HepG2 (cell line): ENCODE measurements around the gene NELFCD. TPM values are rescaled to one million over a fixed set of nuclear protein-coding genes. Genes with fewer than 3 reads are reported as not detected.

Experiments used
- CC2D1A ChIP-seq: sonication (generic); formaldehyde crosslinking; IDR thresholded peaks from 2 replicates; pipeline ENCODE4 v1.8.1; 2023; ENCODE audit warnings: mild to moderate bottlenecking, missing genetic modification reagents
- ESRRA ChIP-seq: sonication (generic); formaldehyde crosslinking; IDR thresholded peaks from 2 replicates; pipeline ENCODE4 v1.5.1; 2020; ENCODE audit warnings: mild to moderate bottlenecking, low read depth, missing genetic modification reagents
- FOXJ3 ChIP-seq: sonication (generic); formaldehyde crosslinking; IDR thresholded peaks from 2 replicates; pipeline ENCODE4 v1.4.0; 2020; ENCODE audit warnings: missing genetic modification reagents, mild to moderate bottlenecking, borderline replicate concordance
- MATR3 ChIP-seq: sonication (generic); formaldehyde crosslinking; IDR thresholded peaks from 2 replicates; pipeline ENCODE4 v1.4.0; 2020; ENCODE audit warnings: missing genetic modification reagents
- MEIS1 ChIP-seq: sonication (generic); formaldehyde crosslinking; IDR thresholded peaks from 2 replicates; pipeline ENCODE4 v1.9.0; 2021; ENCODE audit warnings: mild to moderate bottlenecking, missing genetic modification reagents, moderate library complexity, borderline replicate concordance
- PRMT3 ChIP-seq: sonication (generic); formaldehyde crosslinking; IDR thresholded peaks from 2 replicates; pipeline ENCODE4 v1.8.1; 2022; ENCODE audit warnings: low read depth, mild to moderate bottlenecking, moderate library complexity, missing genetic modification reagents, borderline replicate concordance
- RAD51 ChIP-seq: fragments of 450-650 bp; IDR thresholded peaks from 2 replicates; pipeline ENCODE4 v1.6.1; 2016; ENCODE audit warnings: borderline replicate concordance
- RBM39 ChIP-seq: fragments of 200-400 bp; formaldehyde crosslinking; IDR thresholded peaks from one replicate; pipeline ENCODE4 v1.6.1; 2018; ENCODE audit warnings: antibody characterized with exemption, mild to moderate bottlenecking, low read depth, low read length; ENCODE audit not compliant: poor library complexity, severe bottlenecking
- SAFB2 ChIP-seq: sonication (generic); formaldehyde crosslinking; IDR thresholded peaks from 2 replicates; pipeline ENCODE4 v1.5.1; 2020; ENCODE audit warnings: missing genetic modification reagents, low read depth, mild to moderate bottlenecking, borderline replicate concordance
- SIX1 ChIP-seq: sonication (generic); formaldehyde crosslinking; IDR thresholded peaks from 2 replicates; pipeline ENCODE4 v1.4.0; 2020; ENCODE audit warnings: missing genetic modification reagents, borderline replicate concordance
- ZMAT3 ChIP-seq: sonication (generic); formaldehyde crosslinking; conservative IDR thresholded peaks from 2 replicates; pipeline ENCODE4 v1.7.0; 2021; ENCODE audit warnings: missing genetic modification reagents
- ZNF138 ChIP-seq: sonication (generic); formaldehyde crosslinking; IDR thresholded peaks from 2 replicates; pipeline ENCODE4 v1.5.0; 2020; ENCODE audit warnings: mild to moderate bottlenecking, low read depth, missing genetic modification reagents
- ZNF180 ChIP-seq: sonication (generic); formaldehyde crosslinking; IDR thresholded peaks from 2 replicates; pipeline ENCODE4 v1.4.0; 2020; ENCODE audit warnings: low read depth, missing genetic modification reagents, borderline replicate concordance
- ZNF232 ChIP-seq: sonication (generic); formaldehyde crosslinking; IDR thresholded peaks from 2 replicates; pipeline ENCODE4 v1.4.0; 2020; ENCODE audit warnings: missing genetic modification reagents, borderline replicate concordance
- ZNF264 ChIP-seq: sonication (generic); formaldehyde crosslinking; IDR thresholded peaks from 2 replicates; pipeline ENCODE4 v1.4.0; 2020; ENCODE audit warnings: missing genetic modification reagents
- ZNF282 ChIP-seq: fragments of 450-650 bp; IDR thresholded peaks from 2 replicates; pipeline ENCODE4 v1.6.1; 2018; ENCODE audit not compliant: partially characterized antibody
- ZNF607 ChIP-seq: sonication (generic); formaldehyde crosslinking; IDR thresholded peaks from 2 replicates; pipeline ENCODE4 v1.5.1; 2020; ENCODE audit warnings: missing genetic modification reagents, mild to moderate bottlenecking, borderline replicate concordance
- polyA plus RNA-seq, 8 experiments: library from polyadenylated mRNA; depleted of rRNA in 3 of 8; stranded (reverse) in 7 of 8; unstranded in 1 of 8; fragments of >200 nt; fragmentation: Illumina TruSeq in 4 of 8; extraction: Trizol in 4 of 8; gene quantifications; 2 replicates each; pipeline versions ENCODE4 v1.2.1 to v1.2.3, GENCODE V29; 2011 to 2016; ENCODE audit warnings: low read depth in 4 of 8, missing spikeins in 1 of 8, mixed read lengths in 1 of 8; ENCODE audit not compliant: insufficient read depth in 1 of 8
- total RNA-seq, 5 experiments: library from RNA; depleted of rRNA; stranded (reverse); fragments of >200 nt; fragmentation: Illumina TruSeq; extraction: Trizol; gene quantifications; 2 replicates each; pipeline ENCODE4 v1.2.3, GENCODE V29; 2016; ENCODE audit warnings: low read depth in 1 of 5
- TF ChIP-seq, protein P1 (sequence below): sonication (generic); formaldehyde crosslinking; IDR thresholded peaks from 2 replicates; pipeline ENCODE4 v1.4.0; 2020; ENCODE audit warnings: mild to moderate bottlenecking, missing genetic modification reagents, borderline replicate concordance
- TF ChIP-seq, protein P2 (sequence below): sonication (generic); formaldehyde crosslinking; IDR thresholded peaks from 2 replicates; pipeline ENCODE4 v1.4.0; 2020; ENCODE audit warnings: mild to moderate bottlenecking, missing genetic modification reagents

Gene NELFCD
- total and polyA plus RNA-seq, 2 of the 13 experiments (the other 11 are each of a cell fraction or from before 2014, with no cell fraction given) = 159 to 203 TPM

- TF ChIP-seq, protein P1, sequence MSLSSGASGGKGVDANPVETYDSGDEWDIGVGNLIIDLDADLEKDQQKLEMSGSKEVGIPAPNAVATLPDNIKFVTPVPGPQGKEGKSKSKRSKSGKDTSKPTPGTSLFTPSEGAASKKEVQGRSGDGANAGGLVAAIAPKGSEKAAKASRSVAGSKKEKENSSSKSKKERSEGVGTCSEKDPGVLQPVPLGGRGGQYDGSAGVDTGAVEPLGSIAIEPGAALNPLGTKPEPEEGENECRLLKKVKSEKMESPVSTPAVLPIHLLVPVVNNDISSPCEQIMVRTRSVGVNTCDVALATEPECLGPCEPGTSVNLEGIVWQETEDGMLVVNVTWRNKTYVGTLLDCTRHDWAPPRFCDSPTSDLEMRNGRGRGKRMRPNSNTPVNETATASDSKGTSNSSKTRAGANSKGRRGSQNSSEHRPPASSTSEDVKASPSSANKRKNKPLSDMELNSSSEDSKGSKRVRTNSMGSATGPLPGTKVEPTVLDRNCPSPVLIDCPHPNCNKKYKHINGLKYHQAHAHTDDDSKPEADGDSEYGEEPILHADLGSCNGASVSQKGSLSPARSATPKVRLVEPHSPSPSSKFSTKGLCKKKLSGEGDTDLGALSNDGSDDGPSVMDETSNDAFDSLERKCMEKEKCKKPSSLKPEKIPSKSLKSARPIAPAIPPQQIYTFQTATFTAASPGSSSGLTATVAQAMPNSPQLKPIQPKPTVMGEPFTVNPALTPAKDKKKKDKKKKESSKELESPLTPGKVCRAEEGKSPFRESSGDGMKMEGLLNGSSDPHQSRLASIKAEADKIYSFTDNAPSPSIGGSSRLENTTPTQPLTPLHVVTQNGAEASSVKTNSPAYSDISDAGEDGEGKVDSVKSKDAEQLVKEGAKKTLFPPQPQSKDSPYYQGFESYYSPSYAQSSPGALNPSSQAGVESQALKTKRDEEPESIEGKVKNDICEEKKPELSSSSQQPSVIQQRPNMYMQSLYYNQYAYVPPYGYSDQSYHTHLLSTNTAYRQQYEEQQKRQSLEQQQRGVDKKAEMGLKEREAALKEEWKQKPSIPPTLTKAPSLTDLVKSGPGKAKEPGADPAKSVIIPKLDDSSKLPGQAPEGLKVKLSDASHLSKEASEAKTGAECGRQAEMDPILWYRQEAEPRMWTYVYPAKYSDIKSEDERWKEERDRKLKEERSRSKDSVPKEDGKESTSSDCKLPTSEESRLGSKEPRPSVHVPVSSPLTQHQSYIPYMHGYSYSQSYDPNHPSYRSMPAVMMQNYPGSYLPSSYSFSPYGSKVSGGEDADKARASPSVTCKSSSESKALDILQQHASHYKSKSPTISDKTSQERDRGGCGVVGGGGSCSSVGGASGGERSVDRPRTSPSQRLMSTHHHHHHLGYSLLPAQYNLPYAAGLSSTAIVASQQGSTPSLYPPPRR (CRISPR knock-in tag) = 0 out of 2 replicates have a peak, but pooled peaks have one; percentile 20
- TF ChIP-seq ZNF180 (CRISPR knock-in tag) = 0 out of 2 replicates have a peak, but pooled peaks have one; percentile 14
- peak; percentile 96 for TF ChIP-seq MEIS1 (CRISPR knock-in tag)
- peak; percentile 98 for TF ChIP-seq ZMAT3
- TF ChIP-seq ZNF282 = no peak
- TF ChIP-seq SIX1 (CRISPR knock-in tag) = no peak; the same call in 1 of the 2 replicates
- peak; percentile 83 for TF ChIP-seq ESRRA (CRISPR knock-in tag)
- TF ChIP-seq ZNF138 (CRISPR knock-in tag) = peak; percentile 51
- TF ChIP-seq RAD51 = no peak
- TF ChIP-seq ZNF264 (CRISPR knock-in tag) = no peak; the same call in 1 of the 2 replicates
- no peak; the same call in 1 of the 2 replicates for TF ChIP-seq FOXJ3 (CRISPR knock-in tag)
- peak; percentile 97 for TF ChIP-seq ZNF607 (CRISPR knock-in tag)
- TF ChIP-seq, protein P2, sequence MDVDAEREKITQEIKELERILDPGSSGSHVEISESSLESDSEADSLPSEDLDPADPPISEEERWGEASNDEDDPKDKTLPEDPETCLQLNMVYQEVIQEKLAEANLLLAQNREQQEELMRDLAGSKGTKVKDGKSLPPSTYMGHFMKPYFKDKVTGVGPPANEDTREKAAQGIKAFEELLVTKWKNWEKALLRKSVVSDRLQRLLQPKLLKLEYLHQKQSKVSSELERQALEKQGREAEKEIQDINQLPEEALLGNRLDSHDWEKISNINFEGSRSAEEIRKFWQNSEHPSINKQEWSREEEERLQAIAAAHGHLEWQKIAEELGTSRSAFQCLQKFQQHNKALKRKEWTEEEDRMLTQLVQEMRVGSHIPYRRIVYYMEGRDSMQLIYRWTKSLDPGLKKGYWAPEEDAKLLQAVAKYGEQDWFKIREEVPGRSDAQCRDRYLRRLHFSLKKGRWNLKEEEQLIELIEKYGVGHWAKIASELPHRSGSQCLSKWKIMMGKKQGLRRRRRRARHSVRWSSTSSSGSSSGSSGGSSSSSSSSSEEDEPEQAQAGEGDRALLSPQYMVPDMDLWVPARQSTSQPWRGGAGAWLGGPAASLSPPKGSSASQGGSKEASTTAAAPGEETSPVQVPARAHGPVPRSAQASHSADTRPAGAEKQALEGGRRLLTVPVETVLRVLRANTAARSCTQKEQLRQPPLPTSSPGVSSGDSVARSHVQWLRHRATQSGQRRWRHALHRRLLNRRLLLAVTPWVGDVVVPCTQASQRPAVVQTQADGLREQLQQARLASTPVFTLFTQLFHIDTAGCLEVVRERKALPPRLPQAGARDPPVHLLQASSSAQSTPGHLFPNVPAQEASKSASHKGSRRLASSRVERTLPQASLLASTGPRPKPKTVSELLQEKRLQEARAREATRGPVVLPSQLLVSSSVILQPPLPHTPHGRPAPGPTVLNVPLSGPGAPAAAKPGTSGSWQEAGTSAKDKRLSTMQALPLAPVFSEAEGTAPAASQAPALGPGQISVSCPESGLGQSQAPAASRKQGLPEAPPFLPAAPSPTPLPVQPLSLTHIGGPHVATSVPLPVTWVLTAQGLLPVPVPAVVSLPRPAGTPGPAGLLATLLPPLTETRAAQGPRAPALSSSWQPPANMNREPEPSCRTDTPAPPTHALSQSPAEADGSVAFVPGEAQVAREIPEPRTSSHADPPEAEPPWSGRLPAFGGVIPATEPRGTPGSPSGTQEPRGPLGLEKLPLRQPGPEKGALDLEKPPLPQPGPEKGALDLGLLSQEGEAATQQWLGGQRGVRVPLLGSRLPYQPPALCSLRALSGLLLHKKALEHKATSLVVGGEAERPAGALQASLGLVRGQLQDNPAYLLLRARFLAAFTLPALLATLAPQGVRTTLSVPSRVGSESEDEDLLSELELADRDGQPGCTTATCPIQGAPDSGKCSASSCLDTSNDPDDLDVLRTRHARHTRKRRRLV = peak; percentile 96
- TF ChIP-seq ZNF232 (CRISPR knock-in tag) = peak; percentile 95; the same call in 1 of the 2 replicates
- TF ChIP-seq PRMT3 = peak; percentile 84
- peak; percentile 98 for TF ChIP-seq CC2D1A (CRISPR knock-in tag)
- TF ChIP-seq MATR3 (CRISPR knock-in tag) = peak; percentile 96; the same call in 1 of the 2 replicates
- TF ChIP-seq SAFB2 (CRISPR knock-in tag) = peak; percentile 93; the same call in 1 of the 2 replicates
- TF ChIP-seq RBM39 = peak; percentile 97
Observed at GRCh38 chr20:59032023-59032712, 51.1 kb downstream of the NELFCD start, which contains the start of gene ATP5F1E (continued).
